ENCODE data around the gene COPG2.

GRCh38 chr7:130529417-130529816, 139.1 kb downstream of the COPG2 start:
- TF ChIP-seq CTCF (conservative IDR thresholded peaks at IDR 0.05; ENCODE audit: low read depth in 2 of 2) (no peak), EZH2phosphoT487 (IDR thresholded peaks at IDR 0.05; ENCODE audit: unreplicated experiment) (no peak), EZH2 (IDR thresholded peaks at IDR 0.05; ENCODE audit: low read depth, unreplicated experiment) (no peak), NANOG (IDR thresholded peaks at IDR 0.05; ENCODE audit: borderline replicate concordance) (no peak), POLR2AphosphoS5 (IDR thresholded peaks at IDR 0.05; ENCODE audit: low read depth) (no peak), CREB1 (CRISPR knock-in tag; IDR thresholded peaks at IDR 0.05; ENCODE audit: low read depth) (no peak), JUNB (IDR thresholded peaks at IDR 0.05; ENCODE audit: unreplicated experiment) (no peak), ZNF331 (CRISPR knock-in tag; IDR thresholded peaks at IDR 0.05; ENCODE audit: low read depth) (no peak), ZNF462 (CRISPR knock-in tag; IDR thresholded peaks at IDR 0.05) (no peak)
- TF ChIP-seq, protein P1, sequence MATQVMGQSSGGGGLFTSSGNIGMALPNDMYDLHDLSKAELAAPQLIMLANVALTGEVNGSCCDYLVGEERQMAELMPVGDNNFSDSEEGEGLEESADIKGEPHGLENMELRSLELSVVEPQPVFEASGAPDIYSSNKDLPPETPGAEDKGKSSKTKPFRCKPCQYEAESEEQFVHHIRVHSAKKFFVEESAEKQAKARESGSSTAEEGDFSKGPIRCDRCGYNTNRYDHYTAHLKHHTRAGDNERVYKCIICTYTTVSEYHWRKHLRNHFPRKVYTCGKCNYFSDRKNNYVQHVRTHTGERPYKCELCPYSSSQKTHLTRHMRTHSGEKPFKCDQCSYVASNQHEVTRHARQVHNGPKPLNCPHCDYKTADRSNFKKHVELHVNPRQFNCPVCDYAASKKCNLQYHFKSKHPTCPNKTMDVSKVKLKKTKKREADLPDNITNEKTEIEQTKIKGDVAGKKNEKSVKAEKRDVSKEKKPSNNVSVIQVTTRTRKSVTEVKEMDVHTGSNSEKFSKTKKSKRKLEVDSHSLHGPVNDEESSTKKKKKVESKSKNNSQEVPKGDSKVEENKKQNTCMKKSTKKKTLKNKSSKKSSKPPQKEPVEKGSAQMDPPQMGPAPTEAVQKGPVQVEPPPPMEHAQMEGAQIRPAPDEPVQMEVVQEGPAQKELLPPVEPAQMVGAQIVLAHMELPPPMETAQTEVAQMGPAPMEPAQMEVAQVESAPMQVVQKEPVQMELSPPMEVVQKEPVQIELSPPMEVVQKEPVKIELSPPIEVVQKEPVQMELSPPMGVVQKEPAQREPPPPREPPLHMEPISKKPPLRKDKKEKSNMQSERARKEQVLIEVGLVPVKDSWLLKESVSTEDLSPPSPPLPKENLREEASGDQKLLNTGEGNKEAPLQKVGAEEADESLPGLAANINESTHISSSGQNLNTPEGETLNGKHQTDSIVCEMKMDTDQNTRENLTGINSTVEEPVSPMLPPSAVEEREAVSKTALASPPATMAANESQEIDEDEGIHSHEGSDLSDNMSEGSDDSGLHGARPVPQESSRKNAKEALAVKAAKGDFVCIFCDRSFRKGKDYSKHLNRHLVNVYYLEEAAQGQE (IDR thresholded peaks at IDR 0.05; ENCODE audit: unreplicated experiment), result no peak
- TF ChIP-seq, protein P2, sequence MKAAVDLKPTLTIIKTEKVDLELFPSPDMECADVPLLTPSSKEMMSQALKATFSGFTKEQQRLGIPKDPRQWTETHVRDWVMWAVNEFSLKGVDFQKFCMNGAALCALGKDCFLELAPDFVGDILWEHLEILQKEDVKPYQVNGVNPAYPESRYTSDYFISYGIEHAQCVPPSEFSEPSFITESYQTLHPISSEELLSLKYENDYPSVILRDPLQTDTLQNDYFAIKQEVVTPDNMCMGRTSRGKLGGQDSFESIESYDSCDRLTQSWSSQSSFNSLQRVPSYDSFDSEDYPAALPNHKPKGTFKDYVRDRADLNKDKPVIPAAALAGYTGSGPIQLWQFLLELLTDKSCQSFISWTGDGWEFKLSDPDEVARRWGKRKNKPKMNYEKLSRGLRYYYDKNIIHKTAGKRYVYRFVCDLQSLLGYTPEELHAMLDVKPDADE (IDR thresholded peaks at IDR 0.05), result no peak
